HCT116 (cell line): ENCODE results near the gene TRERF1. TPM values are rescaled to one million over a fixed set of nuclear protein-coding genes. Genes with fewer than 3 reads are reported as not detected.
"Not testable (repeated sequence)": the region's sequence is repeated elsewhere in the genome, so short reads cannot be mapped to it uniquely, and the experiment has no call there.

ENCODE experiments used
- ATAC-seq: fragments of 200-7000 bp; cut with Tn5 transposase; 2 replicates; pipeline ENCODE4 v1.9.1; 2020; ENCODE audit warnings: mild to moderate bottlenecking, moderate library complexity
- BruUV-seq: library from RNA; stranded (reverse); fragments of 400-500 nt; replicated peaks from 2 replicates; lab custom pipeline; 2021; lab: Mats Ljungman, UMichigan
- CTCF ChIA-PET: fragments of 300-600 bp; sonication (Branson Sonifier 250); formaldehyde crosslinking; loops from one replicate; lab custom pipeline; 2021; ENCODE audit warnings: antibody characterized with exemption; lab: Charles Lee
- POLR2A ChIA-PET: fragments of 300-600, 350-600 bp; sonication (Branson Sonifier 250); formaldehyde crosslinking; loops from one replicate; lab custom pipeline; 2021; ENCODE audit warnings: antibody characterized with exemption; lab: Charles Lee
- RAD21 ChIA-PET, 2 experiments: fragments of 300-600 bp; sonication (Branson Sonifier 250); formaldehyde crosslinking; loops; one replicate each; lab custom pipeline; 2023; ENCODE audit warnings: low total read pairs in 2 of 2; ENCODE audit not compliant: uncharacterized antibody in 2 of 2, unreplicated experiment in 2 of 2, low non-redundant PET in 1 of 2; lab: Charles Lee
- DNase-seq: peaks from one replicate; pipeline ENCODE4 v3.0.0-alpha.2; 2010; ENCODE audit warnings: low read depth, low spot score
- H2AFZ ChIP-seq: fragments of 200-600 bp; shearing (Covaris generic), sonication (generic); 2 replicates; pipeline ENCODE4 v1.6.1; 2017; ENCODE audit warnings: low read depth, mixed run types, mixed read lengths, antibody characterized with exemption, low read length; ENCODE audit not compliant: poor library complexity, severe bottlenecking
- H3K27ac ChIP-seq: 2 replicates; pipeline ENCODE4 v1.5.1; 2012; ENCODE audit warnings: low read depth, low read length
- H3K27me3 ChIP-seq: fragments of 200-600 bp; sonication (generic); 2 replicates; pipeline ENCODE4 v1.6.1; 2016; ENCODE audit warnings: mixed run types, low read length, mixed read lengths; ENCODE audit not compliant: insufficient read depth
- H3K36me3 ChIP-seq, 2 experiments: fragments of 200-500 bp in 1 of 2; fragments of 200-600 bp in 1 of 2; sonication (Bioruptor generic) in 1 of 2; sonication (generic) in 1 of 2; 2 replicates each; pipeline versions ENCODE4 v1.5.1 to v1.6.1; 2014 to 2016; ENCODE audit warnings: low read length in 2 of 2, inconsistent platforms in 1 of 2, mixed read lengths in 1 of 2, mixed run types in 1 of 2; ENCODE audit not compliant: insufficient read depth in 2 of 2, control insufficient read depth in 1 of 2
- H3K4me1 ChIP-seq, 2 experiments: fragments of 200-600 bp in 1 of 2; sonication (generic) in 1 of 2; 2 replicates each; pipeline versions ENCODE4 v1.5.1 to v1.6.1; 2012 to 2017; ENCODE audit warnings: low read length in 2 of 2, inconsistent platforms in 1 of 2, mild to moderate bottlenecking in 1 of 2, mixed read lengths in 1 of 2, mixed run types in 1 of 2, moderate library complexity in 1 of 2; ENCODE audit not compliant: insufficient read depth in 2 of 2, control insufficient read depth in 1 of 2
- H3K4me2 ChIP-seq: fragments of 200-600 bp; sonication (generic); 2 replicates; pipeline ENCODE4 v1.6.1; 2017; ENCODE audit warnings: mixed run types, low read length, mixed read lengths
- H3K4me3 ChIP-seq, 2 experiments: fragments of 200-600 bp in 1 of 2; sonication (generic) in 1 of 2; replicated peaks in 1 of 2; 2 replicates each; pipeline ENCODE4 v1.5.1; 2011 to 2016; ENCODE audit warnings: low read length in 2 of 2, control low read depth in 1 of 2, low read depth in 1 of 2, mild to moderate bottlenecking in 1 of 2, mixed read lengths in 1 of 2, mixed run types in 1 of 2
- H3K79me2 ChIP-seq: fragments of 200-600 bp; sonication (generic); 2 replicates; pipeline ENCODE4 v1.6.1; 2017; ENCODE audit warnings: mild to moderate bottlenecking, mixed run types, low read length, moderate library complexity, mixed read lengths; ENCODE audit not compliant: insufficient read depth
- H3K9ac ChIP-seq: fragments of 200-600 bp; sonication (generic); 2 replicates; pipeline ENCODE4 v1.6.1; 2016; ENCODE audit warnings: low read length, mixed read lengths
- H3K9me2 ChIP-seq: fragments of 200-600 bp; sonication (generic), shearing (Covaris generic); 2 replicates; pipeline ENCODE4 v1.6.1; 2017; ENCODE audit warnings: mixed run types, mild to moderate bottlenecking, moderate library complexity; ENCODE audit not compliant: insufficient read depth
- H3K9me3 ChIP-seq, 2 experiments: fragments of 200-500 bp in 1 of 2; fragments of 200-600 bp in 1 of 2; sonication (Bioruptor generic) in 1 of 2; sonication (generic) in 1 of 2; 2 replicates each; pipeline ENCODE4 v1.6.1; 2014 to 2017; ENCODE audit warnings: low read length in 2 of 2, mixed read lengths in 2 of 2, inconsistent platforms in 1 of 2, low read depth in 1 of 2, mild to moderate bottlenecking in 1 of 2, mixed run types in 1 of 2, moderate library complexity in 1 of 2; ENCODE audit not compliant: control insufficient read depth in 1 of 2, insufficient read depth in 1 of 2
- H4K20me1 ChIP-seq: fragments of 200-600 bp; sonication (generic), shearing (Covaris generic); 2 replicates; pipeline ENCODE4 v1.6.1; 2017; ENCODE audit warnings: mixed run types, mild to moderate bottlenecking, moderate library complexity; ENCODE audit not compliant: insufficient read depth
- CEBPB ChIP-seq: IDR thresholded peaks from 2 replicates; pipeline ENCODE4 v1.6.1; 2012; ENCODE audit warnings: low read depth
- EGR1 ChIP-seq: IDR thresholded peaks from 2 replicates; pipeline ENCODE4 v1.6.1; 2012; ENCODE audit warnings: low read depth
- ELF1 ChIP-seq: IDR thresholded peaks from 2 replicates; pipeline ENCODE4 v1.6.1; 2012; ENCODE audit warnings: low read depth, borderline replicate concordance
- RAD21 ChIP-seq: IDR thresholded peaks from 2 replicates; pipeline ENCODE4 v1.6.1; 2012; ENCODE audit warnings: low read depth, mild to moderate bottlenecking
- ZFX ChIP-seq: fragments of 450-650 bp; IDR thresholded peaks from 2 replicates; pipeline ENCODE4 v1.6.1; 2017
- intact Hi-C: fragments of 100-400 bp; cut with micrococcal nuclease; formaldehyde crosslinking; loops from 2 replicates; pipeline ENCODE4 v1.10.0; 2022
- total RNA-seq: library from RNA; stranded (reverse); gene quantifications from one replicate; pipeline ENCODE4 v1.2.1, GENCODE V29; 2021; ENCODE audit not compliant: unreplicated experiment

TRERF1 gene
- total RNA-seq, 1 experiment from 2014 or later = 12.4 TPM

DNA sequence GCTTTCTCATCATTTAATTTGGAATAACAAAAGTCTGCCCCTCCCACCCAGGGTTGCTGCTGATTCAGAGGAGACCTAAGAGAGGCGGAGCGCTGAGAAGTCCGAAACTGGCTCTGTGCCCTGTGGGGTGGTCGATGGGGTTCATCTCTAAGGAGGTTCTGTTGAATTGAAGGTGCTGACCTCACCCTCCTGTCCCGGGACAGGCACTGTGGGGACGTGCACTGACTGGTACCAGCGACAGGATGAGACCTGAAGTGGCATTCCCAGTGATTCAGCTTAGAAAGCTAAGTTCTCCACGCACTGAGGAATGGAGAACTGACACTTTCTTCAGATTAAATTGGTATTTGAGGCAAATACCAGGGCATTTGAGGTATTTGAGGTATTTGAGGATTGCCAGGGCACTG lies 258.2 kb downstream of the TRERF1 start:
- no peak for DNase-seq

DNA sequence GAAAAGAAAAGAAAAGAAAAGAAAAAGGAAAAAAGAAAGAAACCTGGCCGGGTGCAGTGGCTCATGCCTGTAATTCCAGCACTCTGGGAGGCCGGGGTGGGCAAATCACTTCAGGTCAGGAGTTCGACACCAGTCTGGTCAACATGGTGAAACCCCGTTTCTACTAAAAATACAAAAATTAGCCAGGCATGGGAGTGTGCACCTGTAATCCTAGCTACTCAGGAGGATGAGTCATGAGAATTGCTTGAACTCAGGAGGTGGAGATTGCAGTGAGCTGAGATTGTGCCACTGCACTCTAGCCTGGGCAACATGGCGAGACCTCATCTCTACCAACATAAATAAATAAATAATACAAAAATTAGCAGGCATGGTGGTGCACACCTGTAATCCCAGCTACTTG lies 259.3 kb downstream of the TRERF1 start:
- ATAC-seq, CTCF ChIA-PET: not testable (repeated sequence)

More for the DNA sequence above, 258.2 kb downstream of the TRERF1 start:
- Histone ChIP-seq H3K9me2 (no peaks in the 10 kb centered on the region), H3K9me3 (no peaks in the 10 kb centered on the region), H3K36me3 (no peaks in the 10 kb centered on the region), H3K27ac (no peak overlapping the region), H4K20me1 (no peaks in the 10 kb centered on the region), H3K79me2 (no peaks in the 10 kb centered on the region), H3K4me2 (peak overlapping the region; percentile 27)
- intact Hi-C loops = no loop called here
- RAD21 ChIA-PET = no interaction called here
- TF ChIP-seq RAD21 (no peak), EGR1 (no peak), ZFX (no peak), ELF1 (no peak), CEBPB (no peak)
- TF ChIP-seq, all 23 proteins: peak for 0
- no peak overlapping the region for H3K9ac ChIP-seq
- H3K4me3 ChIP-seq = no peak overlapping the region
- no peak overlapping the region for H2AFZ ChIP-seq
- BruUV-seq = no TSS peak
- POLR2A ChIA-PET = interaction anchor here (0.9 kb wide), 1 partner anchor 12 kb away, joined by 3 read pairs; no protein-coding TSS in a partner anchor
- CTCF ChIA-PET = no interaction called here
- peaks cover 11 to 14% of the 10 kb centered on the region in 2 experiments; a peak in 3 of 4 replicates for H3K4me1 ChIP-seq
- no peaks in the 10 kb centered on the region for H3K27me3 ChIP-seq
- ATAC-seq = peak; percentile 36; the same call in 1 of the 2 replicates

More for the DNA sequence above, 259.3 kb downstream of the TRERF1 start:
- H3K79me2 ChIP-seq, H3K27ac ChIP-seq, H3K4me3 ChIP-seq, H3K9ac ChIP-seq, DNase-seq, RAD21 ChIA-PET, POLR2A ChIA-PET, H3K9me3 ChIP-seq, H3K4me2 ChIP-seq, H2AFZ ChIP-seq, H3K27me3 ChIP-seq, intact Hi-C loops, H3K36me3 ChIP-seq, H3K9me2 ChIP-seq, H4K20me1 ChIP-seq, BruUV-seq: not testable (repeated sequence)
- peaks cover 11 to 14% of the 10 kb centered on the region in 2 experiments; a peak in 3 of 4 replicates for H3K4me1 ChIP-seq
